Measurements from ENCODE around the gene RBPMS2.
"Not testable (repeated sequence)": the region's sequence is repeated elsewhere in the genome, so short reads cannot be mapped to it uniquely, and the experiment has no call there.

Gene RBPMS2

GRCh38 chr15:64741708-64742107, 33.7 kb downstream of the RBPMS2 start:
- H3K9me3 Mint-ChIP-seq; ATAC-seq (replicated peaks); DNase-seq; H3K27ac Mint-ChIP-seq; H3K4me3 Mint-ChIP-seq; H3K36me3 Mint-ChIP-seq (ENCODE audit: insufficient read depth); H3K4me1 Mint-ChIP-seq (ENCODE audit: low read depth in 2 of 2): not testable (repeated sequence)
- peaks cover 7 to 15% of the 10 kb centered on the region in 2 donors for H3K27me3 Mint-ChIP-seq

DNA sequence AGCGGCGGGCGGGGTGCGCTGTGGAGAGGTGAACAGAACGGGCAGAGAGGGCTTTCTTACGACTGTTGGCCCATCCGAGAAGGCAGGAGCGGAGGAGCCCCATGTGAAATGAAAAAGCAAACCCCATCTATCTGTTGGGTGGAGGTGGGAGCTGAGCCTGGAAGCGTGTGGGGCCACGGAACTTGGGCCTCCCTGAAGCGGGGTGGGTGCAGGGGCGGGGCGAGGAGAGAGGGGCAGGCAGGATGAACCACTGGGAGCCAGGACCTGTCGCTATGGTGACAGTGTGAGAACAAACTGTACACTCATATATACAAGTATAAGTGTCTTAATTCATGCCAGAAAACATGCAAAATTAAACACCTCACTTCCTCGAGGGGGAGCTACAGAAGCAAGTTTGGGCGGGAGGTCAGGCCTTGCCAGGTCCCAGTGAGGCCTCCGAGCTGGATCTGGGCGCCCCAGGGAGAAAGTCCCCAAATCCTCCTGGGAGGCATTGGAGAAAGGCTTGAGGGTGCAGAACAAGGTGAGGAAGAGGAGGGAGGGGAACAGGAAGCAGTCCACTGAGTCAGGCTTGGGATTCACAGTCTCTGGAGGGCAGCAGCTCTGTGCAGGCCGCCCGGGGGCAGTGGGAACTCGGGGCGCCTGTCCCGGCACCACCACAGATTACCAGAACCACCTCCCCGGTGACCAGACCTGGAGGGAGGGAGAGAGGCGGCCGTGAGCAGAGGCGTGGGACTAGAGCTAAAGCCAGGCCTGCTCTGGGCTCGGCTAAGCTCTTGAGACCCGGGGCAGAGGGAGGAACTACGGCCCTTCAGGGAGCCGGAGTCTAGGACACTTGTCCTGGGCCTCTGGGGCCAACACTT, 34.8 kb downstream of the RBPMS2 start:
- peaks cover 0 to 7% of the 10 kb centered on the region in 2 donors for H3K27me3 Mint-ChIP-seq
- no peak overlapping the region for H3K4me3 Mint-ChIP-seq
- no peak for ATAC-seq (replicated peaks)
- H3K27ac Mint-ChIP-seq = no peak overlapping the region
- no peak for DNase-seq
- H3K9me3 Mint-ChIP-seq = no peaks in the 10 kb centered on the region
- H3K36me3 Mint-ChIP-seq (ENCODE audit: insufficient read depth) = no peaks in the 10 kb centered on the region
- no peaks in the 10 kb centered on the region for H3K4me1 Mint-ChIP-seq (ENCODE audit: low read depth in 2 of 2)

DNA sequence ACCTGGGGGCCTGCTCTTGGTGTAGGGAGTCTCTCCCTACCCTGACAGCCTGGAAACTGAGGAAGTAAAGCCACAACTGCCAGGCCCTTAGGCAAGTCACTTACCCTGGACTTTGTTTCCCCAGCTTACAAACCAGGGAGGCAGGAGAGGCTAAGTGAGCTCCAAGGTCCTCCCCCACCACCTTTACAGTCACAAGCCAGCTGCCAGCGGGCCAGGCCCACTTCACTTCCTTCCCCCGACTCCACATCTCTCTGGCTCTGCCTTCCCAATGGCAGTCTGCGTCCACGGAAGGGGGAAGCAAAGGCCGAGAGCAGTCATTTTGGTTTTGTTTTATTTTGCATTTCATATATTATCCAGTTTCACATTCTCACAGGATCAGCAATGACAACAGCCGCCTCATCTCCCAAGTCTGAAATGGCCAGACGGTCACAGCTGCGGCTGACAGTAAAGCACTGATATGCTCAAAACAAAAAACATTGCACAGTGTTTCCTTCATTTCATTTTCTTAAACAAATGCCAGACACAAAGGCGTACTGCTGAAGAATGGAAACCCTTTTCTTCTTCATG, 35.7 kb downstream of the RBPMS2 start:
- ATAC-seq (replicated peaks) (no peak), DNase-seq (no peak)
- Mint-ChIP-seq H3K4me3 (no peak overlapping the region), H3K27ac (no peak overlapping the region), H3K4me1 (ENCODE audit: low read depth in 2 of 2) (no peaks in the 10 kb centered on the region), H3K9me3 (no peaks in the 10 kb centered on the region), H3K36me3 (ENCODE audit: insufficient read depth) (no peaks in the 10 kb centered on the region), H3K27me3 (peaks cover 0 to 7% of the 10 kb centered on the region in 2 donors)

DNA sequence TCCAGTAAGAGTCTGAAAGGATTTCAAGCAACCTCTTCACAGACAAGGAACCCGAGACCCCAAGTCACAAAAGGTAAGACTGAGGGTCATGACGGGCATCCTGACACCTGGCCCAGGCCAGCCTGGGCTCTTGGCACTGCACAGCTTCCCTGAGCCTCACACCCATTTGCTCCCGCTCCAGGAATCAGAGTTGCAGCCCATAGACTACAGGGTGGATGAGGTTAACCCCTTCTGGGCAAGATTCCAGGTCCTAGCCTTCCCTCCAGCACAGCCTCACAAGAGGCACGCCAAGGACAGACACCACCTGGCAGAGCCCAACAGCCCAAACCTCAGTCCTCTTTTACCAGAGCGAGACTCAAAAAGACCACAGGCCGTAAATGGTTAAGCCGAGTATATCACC, 36.2 kb downstream of the RBPMS2 start:
- ATAC-seq (replicated peaks) (no peak), DNase-seq (no peak)
- H3K36me3 Mint-ChIP-seq (ENCODE audit: insufficient read depth) = no peaks in the 10 kb centered on the region
- H3K27me3 Mint-ChIP-seq = peaks cover 0 to 7% of the 10 kb centered on the region in 2 donors
- H3K4me3 Mint-ChIP-seq = no peak overlapping the region
- H3K27ac Mint-ChIP-seq = no peak overlapping the region
- H3K4me1 Mint-ChIP-seq (ENCODE audit: low read depth in 2 of 2) = no peaks in the 10 kb centered on the region
- H3K9me3 Mint-ChIP-seq = no peaks in the 10 kb centered on the region

DNA sequence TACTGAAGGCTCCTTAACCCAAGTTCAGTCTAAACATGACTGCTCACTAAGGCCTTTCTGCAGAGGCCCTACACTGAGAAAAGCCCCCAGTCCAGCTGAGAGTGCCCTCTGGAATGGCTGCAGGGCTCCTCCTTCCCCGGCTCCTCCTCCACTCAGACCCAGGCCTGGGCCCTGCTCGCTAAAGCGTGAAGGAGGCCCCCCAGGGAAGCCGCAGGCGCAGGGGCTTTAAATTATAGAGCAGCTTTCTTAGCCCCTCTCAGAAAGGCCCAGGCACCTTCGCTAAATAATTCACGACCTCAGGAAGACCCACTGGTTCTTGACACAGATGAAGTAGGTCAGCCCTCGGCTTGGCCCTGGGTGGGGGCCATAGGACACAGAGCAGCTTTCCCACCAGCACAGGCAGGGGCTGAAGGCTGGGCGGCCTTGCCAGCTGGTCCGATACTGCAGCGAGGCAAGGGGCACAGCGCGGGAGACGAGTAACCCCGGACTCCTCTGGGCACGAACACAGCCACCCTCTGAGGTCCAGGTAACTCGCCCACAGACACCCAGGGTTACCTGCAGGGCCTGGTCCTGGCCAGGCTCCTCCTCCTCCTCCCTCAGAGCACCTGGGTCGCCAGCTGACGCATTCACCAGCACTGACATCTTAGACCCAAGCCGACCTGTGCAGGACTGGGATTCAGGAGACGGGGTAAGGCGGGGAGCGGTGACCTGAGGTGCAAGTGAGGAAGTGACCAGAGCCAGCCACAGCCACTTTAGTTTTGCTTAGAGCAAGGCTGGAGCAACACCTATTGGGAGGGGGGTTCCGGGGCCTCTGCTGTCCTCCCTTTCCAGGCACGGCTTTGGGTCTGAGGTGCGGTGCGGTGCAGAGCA, 36.9 kb downstream of the RBPMS2 start:
- ATAC-seq (replicated peaks) = no peak
- Mint-ChIP-seq H3K4me3 (no peak overlapping the region), H3K27ac (no peak overlapping the region), H3K36me3 (ENCODE audit: insufficient read depth) (no peaks in the 10 kb centered on the region), H3K9me3 (no peaks in the 10 kb centered on the region), H3K4me1 (ENCODE audit: low read depth in 2 of 2) (no peaks in the 10 kb centered on the region), H3K27me3 (peaks cover 0 to 7% of the 10 kb centered on the region in 2 donors)
- DNase-seq = no peak

DNA sequence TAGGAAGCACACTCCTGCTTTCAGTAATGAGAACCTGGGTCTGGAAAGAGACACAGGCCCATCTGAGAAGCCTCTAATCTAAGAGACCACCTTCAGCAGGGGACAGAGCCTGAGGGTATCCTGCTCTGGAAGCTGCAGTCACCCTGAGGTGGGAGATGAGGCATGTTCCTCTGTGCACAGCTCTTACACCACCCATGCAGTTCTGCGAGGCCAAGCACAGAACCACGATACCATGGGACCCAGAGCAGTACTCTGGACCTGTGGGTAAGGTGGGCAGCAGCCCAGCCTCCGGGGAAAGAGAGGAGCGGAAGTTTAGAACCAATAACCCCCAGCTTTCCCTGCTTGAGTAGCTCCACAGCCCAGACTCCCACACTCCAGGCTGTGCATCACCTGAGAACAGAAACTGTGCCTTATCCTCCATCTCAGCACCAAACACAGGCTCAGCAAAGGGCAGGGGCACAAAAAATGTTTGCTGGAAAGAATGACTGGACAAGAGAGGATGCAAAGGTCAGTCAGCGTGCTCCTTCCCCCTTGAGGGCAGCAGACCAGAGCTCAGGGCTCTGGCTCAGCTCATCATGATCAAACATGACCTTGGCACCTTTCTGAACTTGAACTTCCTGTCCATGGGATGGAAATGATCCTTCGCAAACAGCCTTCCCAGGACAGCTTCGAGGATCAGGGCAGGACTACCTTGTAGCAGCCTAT, 43.1 kb downstream of the RBPMS2 start:
- H3K36me3 Mint-ChIP-seq (ENCODE audit: insufficient read depth) = no peaks in the 10 kb centered on the region
- H3K27me3 Mint-ChIP-seq = peaks cover 0 to 5% of the 10 kb centered on the region in 2 donors
- H3K4me1 Mint-ChIP-seq (ENCODE audit: low read depth in 2 of 2) = peaks cover 8 to 9% of the 10 kb centered on the region in 2 donors
- ATAC-seq (replicated peaks) = no peak
- H3K4me3 Mint-ChIP-seq = no peak overlapping the region
- no peak overlapping the region for H3K27ac Mint-ChIP-seq
- no peak for DNase-seq
- no peaks in the 10 kb centered on the region for H3K9me3 Mint-ChIP-seq

- no peak overlapping the region for H3K4me3 Mint-ChIP-seq
- peak overlapping the region; percentile 21 to 49 for H3K27ac Mint-ChIP-seq
- peaks cover 0 to 5% of the 10 kb centered on the region in 2 donors for H3K27me3 Mint-ChIP-seq
- peaks cover 8 to 9% of the 10 kb centered on the region in 2 donors for H3K4me1 Mint-ChIP-seq (ENCODE audit: low read depth in 2 of 2)
- ATAC-seq (replicated peaks) (no peak), DNase-seq (no peak)
- H3K36me3 Mint-ChIP-seq (ENCODE audit: insufficient read depth) = no peaks in the 10 kb centered on the region
- no peaks in the 10 kb centered on the region for H3K9me3 Mint-ChIP-seq
Observed at GRCh38 chr15:64731805-64732151, 43.6 kb downstream of the RBPMS2 start.

- peak overlapping the region; percentile 21 to 49 for H3K27ac Mint-ChIP-seq
- no peak overlapping the region for H3K4me3 Mint-ChIP-seq
- no peaks in the 10 kb centered on the region for H3K9me3 Mint-ChIP-seq
- H3K36me3 Mint-ChIP-seq (ENCODE audit: insufficient read depth) = no peaks in the 10 kb centered on the region
- ATAC-seq (replicated peaks) (peak; percentile 87), DNase-seq (peak; percentile 80 to 87 (median 83))
- H3K4me1 Mint-ChIP-seq (ENCODE audit: low read depth in 2 of 2) = peaks cover 8 to 9% of the 10 kb centered on the region in 2 donors
- peaks cover 0 to 5% of the 10 kb centered on the region in 2 donors for H3K27me3 Mint-ChIP-seq
Observed at GRCh38 chr15:64731012-64731804, 44.2 kb downstream of the RBPMS2 start.

DNA sequence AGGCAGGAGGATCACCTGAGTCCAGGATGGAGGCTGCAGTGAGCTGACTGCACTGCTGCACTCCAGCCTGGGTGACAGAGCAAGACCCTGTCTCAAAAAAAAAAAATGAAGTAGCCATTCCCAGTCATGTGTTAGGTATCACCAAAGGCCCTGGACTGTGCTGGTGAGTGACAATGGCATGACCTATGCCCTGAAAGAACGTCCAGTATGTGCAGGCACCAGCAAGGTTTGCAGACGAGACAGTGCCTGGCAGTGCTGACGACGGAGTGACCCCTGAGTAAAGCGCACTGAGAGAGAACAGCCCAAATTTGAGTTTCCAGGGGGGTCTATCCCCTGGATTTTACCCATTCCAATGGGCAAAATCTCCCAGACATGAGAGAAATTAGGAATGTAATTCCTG, 45.2 kb downstream of the RBPMS2 start:
- Mint-ChIP-seq H3K36me3 (ENCODE audit: insufficient read depth) (no peaks in the 10 kb centered on the region), H3K27me3 (peaks cover 0 to 5% of the 10 kb centered on the region in 2 donors), H3K4me1 (ENCODE audit: low read depth in 2 of 2) (peaks cover 8 to 9% of the 10 kb centered on the region in 2 donors), H3K27ac (no peak overlapping the region), H3K4me3 (no peak overlapping the region), H3K9me3 (no peaks in the 10 kb centered on the region)
- no peak for ATAC-seq (replicated peaks)
- no peak for DNase-seq

- no peak overlapping the region for H3K27ac Mint-ChIP-seq
- H3K9me3 Mint-ChIP-seq = no peaks in the 10 kb centered on the region
- DNase-seq (no peak), ATAC-seq (replicated peaks) (no peak)
- H3K4me1 Mint-ChIP-seq (ENCODE audit: low read depth in 2 of 2) = peaks cover 0 to 2% of the 10 kb centered on the region in 2 donors
- H3K36me3 Mint-ChIP-seq (ENCODE audit: insufficient read depth) = no peaks in the 10 kb centered on the region
- H3K4me3 Mint-ChIP-seq = no peak overlapping the region
- no peaks in the 10 kb centered on the region for H3K27me3 Mint-ChIP-seq
Observed at GRCh38 chr15:64720188-64720587, 55.2 kb downstream of the RBPMS2 start.

- H3K27me3 Mint-ChIP-seq = no peaks in the 10 kb centered on the region
- H3K9me3 Mint-ChIP-seq = no peaks in the 10 kb centered on the region
- ATAC-seq (replicated peaks) (no peak), DNase-seq (no peak)
- H3K4me1 Mint-ChIP-seq (ENCODE audit: low read depth in 2 of 2) = peaks cover 0 to 2% of the 10 kb centered on the region in 2 donors
- H3K36me3 Mint-ChIP-seq (ENCODE audit: insufficient read depth) = peaks cover 5% of the 10 kb centered on the region
- peak overlapping the region in 1 of 2 donors; percentile 39 for H3K27ac Mint-ChIP-seq
- H3K4me3 Mint-ChIP-seq = no peak overlapping the region
Observed at GRCh38 chr15:64717735-64718495, 57.5 kb downstream of the RBPMS2 start.

GRCh38 chr15:64717130-64717529, 58.3 kb downstream of the RBPMS2 start:
- H3K27me3 Mint-ChIP-seq = no peaks in the 10 kb centered on the region
- H3K9me3 Mint-ChIP-seq = no peaks in the 10 kb centered on the region
- no peak for DNase-seq
- ATAC-seq (replicated peaks) = no peak
- H3K4me1 Mint-ChIP-seq (ENCODE audit: low read depth in 2 of 2) = peaks cover 0 to 2% of the 10 kb centered on the region in 2 donors
- H3K36me3 Mint-ChIP-seq (ENCODE audit: insufficient read depth) = peaks cover 5% of the 10 kb centered on the region
- H3K4me3 Mint-ChIP-seq = no peak overlapping the region
- H3K27ac Mint-ChIP-seq = no peak overlapping the region

Measured in effector memory CD8-positive, alpha-beta T cell (primary cell).